ENCODE results near the gene SLC25A34. TPM values are rescaled to one million over a fixed set of nuclear protein-coding genes. Genes with fewer than 3 reads are reported as not detected.

The SLC25A34 gene
- total RNA-seq, 4 donors from 2014 or later, result 0.38 to 1.8 (median 0.99) TPM

DNA sequence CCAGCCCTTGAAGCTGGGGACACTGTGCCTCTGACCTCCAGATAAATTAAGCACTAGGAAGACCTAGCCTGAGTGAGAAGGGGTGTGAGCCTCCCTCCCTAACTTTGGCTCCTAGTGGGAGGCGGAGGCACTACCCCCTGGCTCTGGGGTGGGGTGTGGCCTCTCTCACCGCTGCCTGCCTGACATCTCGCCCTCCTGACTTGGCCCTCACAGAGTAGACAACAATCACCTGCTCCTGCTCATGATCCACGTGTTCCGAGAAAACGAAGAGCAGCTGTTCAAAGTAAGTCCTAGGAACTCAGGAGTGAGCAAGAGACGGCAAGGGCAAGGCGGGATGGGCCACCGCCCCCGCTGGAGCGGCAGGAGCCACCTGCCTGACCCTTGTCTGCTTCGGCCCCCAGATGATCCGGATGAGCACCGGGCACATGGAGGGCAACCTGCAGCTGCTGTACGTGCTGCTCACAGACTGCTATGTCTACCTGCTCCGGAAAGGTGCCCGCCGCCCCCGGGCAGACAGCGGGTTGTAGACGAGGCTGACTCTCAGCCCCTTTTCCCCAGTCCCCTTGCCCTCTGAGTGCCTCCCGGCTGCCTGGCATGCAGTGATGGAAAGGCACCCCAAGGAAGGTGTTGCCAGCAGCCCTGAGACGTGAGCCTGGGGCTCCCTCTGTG, 8.1 kb upstream of the SLC25A34 start:
- 88 to 90% methylated on average over 23 of the region's 23 CpGs for WGBS, 2 donors
- TF ChIP-seq, protein P1, sequence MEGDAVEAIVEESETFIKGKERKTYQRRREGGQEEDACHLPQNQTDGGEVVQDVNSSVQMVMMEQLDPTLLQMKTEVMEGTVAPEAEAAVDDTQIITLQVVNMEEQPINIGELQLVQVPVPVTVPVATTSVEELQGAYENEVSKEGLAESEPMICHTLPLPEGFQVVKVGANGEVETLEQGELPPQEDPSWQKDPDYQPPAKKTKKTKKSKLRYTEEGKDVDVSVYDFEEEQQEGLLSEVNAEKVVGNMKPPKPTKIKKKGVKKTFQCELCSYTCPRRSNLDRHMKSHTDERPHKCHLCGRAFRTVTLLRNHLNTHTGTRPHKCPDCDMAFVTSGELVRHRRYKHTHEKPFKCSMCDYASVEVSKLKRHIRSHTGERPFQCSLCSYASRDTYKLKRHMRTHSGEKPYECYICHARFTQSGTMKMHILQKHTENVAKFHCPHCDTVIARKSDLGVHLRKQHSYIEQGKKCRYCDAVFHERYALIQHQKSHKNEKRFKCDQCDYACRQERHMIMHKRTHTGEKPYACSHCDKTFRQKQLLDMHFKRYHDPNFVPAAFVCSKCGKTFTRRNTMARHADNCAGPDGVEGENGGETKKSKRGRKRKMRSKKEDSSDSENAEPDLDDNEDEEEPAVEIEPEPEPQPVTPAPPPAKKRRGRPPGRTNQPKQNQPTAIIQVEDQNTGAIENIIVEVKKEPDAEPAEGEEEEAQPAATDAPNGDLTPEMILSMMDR (IDR thresholded peaks at IDR 0.05), result no peak
- no peak for TF ChIP-seq POLR2A (IDR thresholded peaks at IDR 0.05)
- no peak overlapping the region for H3K4me3 ChIP-seq (ENCODE audit: low read depth, poor library complexity, severe bottlenecking)
- intact Hi-C loops (cut with DNase I; ENCODE audit: low total_unique reads), result no loop called here
- DNase-seq (ENCODE audit: low spot score in 2 of 2), result no peak

DNA sequence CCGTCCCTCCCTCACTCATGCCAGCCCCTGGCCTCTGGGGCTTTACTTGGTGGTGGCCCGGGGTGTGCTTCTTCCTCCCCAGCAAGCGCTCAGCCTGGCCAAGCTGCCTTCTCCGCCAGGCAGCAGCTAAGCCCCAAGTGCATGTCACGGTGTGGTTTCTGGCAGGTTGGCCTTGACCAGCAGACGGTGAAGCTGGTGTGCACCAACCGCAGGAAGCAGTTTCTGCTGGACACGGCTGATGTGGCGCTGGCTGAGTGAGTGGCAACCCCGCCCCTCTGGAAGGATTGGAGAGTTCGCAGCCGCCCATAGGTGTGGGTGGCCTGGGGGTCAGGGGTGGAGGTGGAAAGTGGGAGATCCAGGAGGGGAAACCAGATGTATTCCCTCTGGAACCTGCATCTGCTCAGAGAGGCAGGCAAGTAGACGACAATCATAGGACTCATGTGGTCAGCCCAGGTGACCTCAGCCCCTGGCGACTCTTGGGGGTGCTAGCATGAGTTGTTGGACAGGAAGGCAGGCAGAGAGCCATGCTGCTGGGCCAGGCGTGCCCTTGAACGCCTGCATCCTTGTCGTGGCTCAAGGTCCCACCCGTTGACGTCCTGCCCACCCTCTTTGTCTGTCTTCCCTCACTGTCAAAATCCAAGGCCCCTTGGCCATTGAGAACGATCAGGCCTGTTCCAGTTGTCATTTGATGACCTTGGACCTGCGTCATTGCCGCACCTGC, 7.0 kb upstream of the SLC25A34 start:
- intact Hi-C loops (cut with DNase I; ENCODE audit: low total_unique reads), result no loop called here
- no peak for TF ChIP-seq POLR2A (IDR thresholded peaks at IDR 0.05)
- TF ChIP-seq, protein P1 (IDR thresholded peaks at IDR 0.05), result no peak
- WGBS, 2 donors, result 88 to 91% methylated on average over 20 to 22 of the region's 22 CpGs
- no peak overlapping the region for H3K4me3 ChIP-seq (ENCODE audit: low read depth, poor library complexity, severe bottlenecking)
- no peak for DNase-seq (ENCODE audit: low spot score in 2 of 2)

DNA sequence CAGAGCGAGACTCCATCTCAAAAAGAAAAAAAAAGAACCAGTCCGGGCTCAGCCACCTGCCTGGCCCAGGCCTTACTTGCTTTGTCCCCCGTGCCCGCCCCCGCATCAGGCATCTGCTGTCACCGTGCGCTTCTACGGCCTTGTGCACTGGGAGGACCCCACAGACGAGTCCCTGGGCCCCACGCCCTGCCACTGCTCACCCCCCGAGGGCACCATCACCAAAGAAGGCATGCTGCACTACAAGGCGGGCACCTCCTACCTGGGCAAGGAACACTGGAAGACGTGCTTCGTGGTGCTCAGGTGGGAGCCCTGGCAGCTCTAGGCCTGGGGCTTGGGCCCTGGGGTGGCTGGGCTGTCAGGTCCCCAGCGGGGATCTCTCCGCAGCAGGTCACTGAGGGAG, 5.6 kb upstream of the SLC25A34 start:
- no peak for DNase-seq (ENCODE audit: low spot score in 2 of 2)
- H3K4me3 ChIP-seq (ENCODE audit: low read depth, poor library complexity, severe bottlenecking), result no peak overlapping the region
- intact Hi-C loops (cut with DNase I; ENCODE audit: low total_unique reads), result no loop called here
- no peak for TF ChIP-seq POLR2A (IDR thresholded peaks at IDR 0.05)
- TF ChIP-seq, protein P1 (IDR thresholded peaks at IDR 0.05), result no peak
- 90% methylated on average over 16 of the region's 16 CpGs for WGBS, 2 donors

DNA sequence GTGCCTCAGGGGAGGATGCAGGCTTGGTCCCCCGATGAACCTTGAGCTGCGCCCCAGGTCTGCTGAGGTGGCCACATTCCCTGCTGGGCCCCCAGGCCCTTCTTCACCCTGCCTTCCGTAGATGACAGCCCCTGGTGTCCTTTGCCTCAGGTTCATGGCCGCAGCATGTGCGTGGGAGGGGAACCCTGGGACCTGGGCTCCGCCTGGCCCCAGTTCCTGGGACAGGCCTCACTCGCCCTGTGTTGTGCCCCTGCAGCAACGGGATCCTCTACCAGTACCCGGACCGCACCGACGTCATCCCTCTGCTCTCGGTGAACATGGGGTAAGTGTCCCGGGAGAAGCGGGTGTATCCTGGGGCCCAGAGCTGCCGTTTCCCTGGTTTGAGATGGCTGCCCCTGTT, 5.1 kb upstream of the SLC25A34 start:
- TF ChIP-seq, protein P1 (IDR thresholded peaks at IDR 0.05), result no peak
- TF ChIP-seq POLR2A (IDR thresholded peaks at IDR 0.05), result no peak
- H3K4me3 ChIP-seq (ENCODE audit: low read depth, poor library complexity, severe bottlenecking), result no peak overlapping the region
- 93 to 96% methylated on average over 5 to 16 of the region's 16 CpGs for WGBS, 2 donors
- DNase-seq (ENCODE audit: low spot score in 2 of 2), result no peak
- intact Hi-C loops (cut with DNase I; ENCODE audit: low total_unique reads), result no loop called here

DNA sequence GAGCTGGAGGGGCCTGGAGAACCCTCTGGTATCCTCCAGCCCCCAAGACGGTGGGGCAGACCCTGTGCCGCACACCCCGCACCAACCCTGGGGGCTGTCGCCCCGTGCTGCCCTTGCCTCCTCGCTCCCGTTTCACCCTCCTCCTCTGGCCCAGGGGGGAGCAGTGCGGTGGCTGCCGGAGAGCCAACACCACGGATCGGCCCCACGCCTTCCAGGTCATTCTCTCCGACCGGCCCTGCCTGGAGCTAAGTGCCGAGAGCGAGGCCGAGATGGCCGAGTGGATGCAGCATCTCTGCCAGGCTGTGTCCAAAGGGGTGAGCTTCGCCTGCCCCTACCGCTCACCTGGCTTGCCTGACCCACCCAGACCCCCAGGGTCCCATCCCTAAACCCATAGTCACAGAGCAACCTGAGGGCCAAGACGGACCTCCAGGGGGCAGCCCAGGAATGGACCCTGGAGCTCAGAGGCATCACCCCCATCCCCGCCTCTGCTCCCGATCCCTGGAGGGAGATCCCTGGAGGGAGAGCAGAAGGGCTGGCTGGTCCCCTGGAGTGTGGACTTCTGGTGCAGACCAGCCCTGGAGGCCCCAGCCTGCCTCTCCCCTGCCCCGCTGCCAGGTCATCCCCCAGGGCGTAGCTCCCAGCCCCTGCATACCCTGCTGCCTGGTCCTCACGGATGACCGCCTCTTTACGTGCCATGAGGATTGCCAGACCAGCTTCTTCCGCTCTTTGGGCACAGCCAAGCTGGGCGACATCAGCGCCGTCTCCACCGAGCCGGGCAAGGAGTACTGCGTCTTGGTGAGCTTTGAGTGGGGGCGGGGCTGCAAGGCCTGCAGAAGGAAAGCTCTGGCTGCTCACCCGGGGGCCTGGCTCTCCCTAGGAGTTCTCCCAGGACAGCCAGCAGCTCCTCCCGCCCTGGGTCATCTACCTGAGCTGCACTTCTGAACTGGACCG, 4.0 kb upstream of the SLC25A34 start:
- intact Hi-C loops (cut with DNase I; ENCODE audit: low total_unique reads), result no loop called here
- TF ChIP-seq, protein P1 (IDR thresholded peaks at IDR 0.05), result no peak
- no peak for TF ChIP-seq POLR2A (IDR thresholded peaks at IDR 0.05)
- no peak overlapping the region for H3K4me3 ChIP-seq (ENCODE audit: low read depth, poor library complexity, severe bottlenecking)
- DNase-seq (ENCODE audit: low spot score in 2 of 2), result no peak
- 90 to 93% methylated on average over 37 to 38 of the region's 39 CpGs for WGBS, 2 donors

Data from lower leg skin (tissue), 4 donors.